Fibroblast of lung (primary cell): ENCODE results near the gene ZCCHC2.

Source experiments
- CTCF ChIP-seq, 2 donors: IDR thresholded peaks in 1 of 2; conservative IDR thresholded peaks in 1 of 2; 1 replicate in 1 of 2; 2 replicates in 1 of 2; pipeline ENCODE4 v1.5.1; 2011 to 2012; ENCODE audit warnings: low read length in 2 of 2, control low read depth in 1 of 2, inconsistent platforms in 1 of 2, low read depth in 1 of 2, mild to moderate bottlenecking in 1 of 2
- EZH2 ChIP-seq: IDR thresholded peaks from 2 replicates; pipeline ENCODE4 v1.5.1; 2012; ENCODE audit warnings: low read length, control low read depth, mild to moderate bottlenecking; ENCODE audit errors: missing control alignments

DNA sequence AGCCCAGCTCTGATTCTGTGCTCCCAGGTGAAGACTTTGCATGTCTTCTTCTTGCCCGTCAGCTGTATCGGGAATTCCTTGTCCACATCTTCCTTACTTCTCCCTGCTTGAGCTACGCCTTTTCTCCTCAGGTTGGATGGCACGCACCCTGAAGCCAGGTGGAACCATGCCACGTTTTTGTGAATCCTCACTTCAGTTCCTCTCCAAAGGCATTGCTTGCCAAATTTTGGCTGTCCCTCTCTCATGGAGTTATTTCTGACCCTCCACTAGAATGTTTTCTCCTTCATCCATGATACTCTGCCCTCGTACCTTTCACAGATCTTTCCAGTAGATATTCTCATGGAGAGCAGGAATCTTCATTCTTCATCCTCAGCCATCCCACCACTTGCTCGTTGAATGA, 20.2 kb downstream of the ZCCHC2 start:
- TF ChIP-seq CTCF (conservative IDR thresholded peaks at IDR 0.05 in 1 of 2, IDR thresholded peaks at IDR 0.05 in 1 of 2; ENCODE audit: low read depth in 1 of 2, low read length in 2 of 2): no peak
- TF ChIP-seq EZH2: no peak
